Measurements from ENCODE around the gene LRRK1. TPM values are rescaled to one million over a fixed set of nuclear protein-coding genes. Genes with fewer than 3 reads are reported as not detected.

Gene LRRK1
- total RNA-seq, 1 donor from 2014 or later: 6.6 TPM

DNA sequence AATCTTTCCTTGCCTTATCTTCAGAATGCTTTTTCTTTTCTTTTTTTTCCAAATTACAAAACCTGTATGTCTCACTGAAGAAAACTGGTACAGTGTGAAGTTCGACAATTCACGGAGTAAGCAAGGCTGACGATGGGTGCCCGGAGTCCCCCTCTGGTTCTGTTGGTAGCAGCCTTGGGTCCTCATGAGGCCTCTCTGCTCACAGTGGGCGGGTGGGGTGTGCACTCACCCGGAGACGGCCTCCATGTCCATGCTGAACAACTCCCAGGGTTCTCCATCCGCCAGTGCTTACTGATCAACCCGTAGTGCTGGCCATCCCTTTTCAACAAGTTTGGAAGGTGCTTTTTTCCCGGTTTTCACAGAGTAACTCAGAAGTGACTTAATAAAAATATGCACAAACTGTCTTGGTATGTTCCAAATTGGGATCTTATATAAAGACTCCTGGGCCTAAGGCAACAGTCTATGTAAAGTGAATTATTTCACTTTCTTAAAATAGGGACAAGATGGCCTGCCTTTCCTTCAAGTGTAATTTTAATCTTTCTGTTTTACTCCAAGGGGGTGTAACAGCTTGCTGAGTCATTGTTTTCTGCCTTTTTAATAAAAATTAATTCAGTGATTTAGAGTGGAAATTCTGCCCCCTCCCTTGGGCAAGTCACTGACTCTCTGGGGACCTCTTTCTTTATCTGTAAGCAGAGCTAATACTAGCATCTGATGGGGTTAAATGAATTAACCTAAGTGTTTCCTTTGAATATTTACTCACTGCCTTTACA, 23.7 kb downstream of the LRRK1 start:
- no peak for DNase-seq (ENCODE audit: low read depth)
- TF ChIP-seq, protein P1, sequence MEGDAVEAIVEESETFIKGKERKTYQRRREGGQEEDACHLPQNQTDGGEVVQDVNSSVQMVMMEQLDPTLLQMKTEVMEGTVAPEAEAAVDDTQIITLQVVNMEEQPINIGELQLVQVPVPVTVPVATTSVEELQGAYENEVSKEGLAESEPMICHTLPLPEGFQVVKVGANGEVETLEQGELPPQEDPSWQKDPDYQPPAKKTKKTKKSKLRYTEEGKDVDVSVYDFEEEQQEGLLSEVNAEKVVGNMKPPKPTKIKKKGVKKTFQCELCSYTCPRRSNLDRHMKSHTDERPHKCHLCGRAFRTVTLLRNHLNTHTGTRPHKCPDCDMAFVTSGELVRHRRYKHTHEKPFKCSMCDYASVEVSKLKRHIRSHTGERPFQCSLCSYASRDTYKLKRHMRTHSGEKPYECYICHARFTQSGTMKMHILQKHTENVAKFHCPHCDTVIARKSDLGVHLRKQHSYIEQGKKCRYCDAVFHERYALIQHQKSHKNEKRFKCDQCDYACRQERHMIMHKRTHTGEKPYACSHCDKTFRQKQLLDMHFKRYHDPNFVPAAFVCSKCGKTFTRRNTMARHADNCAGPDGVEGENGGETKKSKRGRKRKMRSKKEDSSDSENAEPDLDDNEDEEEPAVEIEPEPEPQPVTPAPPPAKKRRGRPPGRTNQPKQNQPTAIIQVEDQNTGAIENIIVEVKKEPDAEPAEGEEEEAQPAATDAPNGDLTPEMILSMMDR (IDR thresholded peaks at IDR 0.05; ENCODE audit: insufficient read depth, low read length, poor library complexity, severe bottlenecking): no peak
- Histone ChIP-seq H3K27me3 (ENCODE audit: control insufficient read depth, insufficient read depth, low read length) (no peaks in the 10 kb centered on the region), H3K36me3 (ENCODE audit: control insufficient read depth, insufficient read depth, low read length) (no peaks in the 10 kb centered on the region), H3K4me3 (ENCODE audit: low read depth, low read length) (no peak overlapping the region)

DNA sequence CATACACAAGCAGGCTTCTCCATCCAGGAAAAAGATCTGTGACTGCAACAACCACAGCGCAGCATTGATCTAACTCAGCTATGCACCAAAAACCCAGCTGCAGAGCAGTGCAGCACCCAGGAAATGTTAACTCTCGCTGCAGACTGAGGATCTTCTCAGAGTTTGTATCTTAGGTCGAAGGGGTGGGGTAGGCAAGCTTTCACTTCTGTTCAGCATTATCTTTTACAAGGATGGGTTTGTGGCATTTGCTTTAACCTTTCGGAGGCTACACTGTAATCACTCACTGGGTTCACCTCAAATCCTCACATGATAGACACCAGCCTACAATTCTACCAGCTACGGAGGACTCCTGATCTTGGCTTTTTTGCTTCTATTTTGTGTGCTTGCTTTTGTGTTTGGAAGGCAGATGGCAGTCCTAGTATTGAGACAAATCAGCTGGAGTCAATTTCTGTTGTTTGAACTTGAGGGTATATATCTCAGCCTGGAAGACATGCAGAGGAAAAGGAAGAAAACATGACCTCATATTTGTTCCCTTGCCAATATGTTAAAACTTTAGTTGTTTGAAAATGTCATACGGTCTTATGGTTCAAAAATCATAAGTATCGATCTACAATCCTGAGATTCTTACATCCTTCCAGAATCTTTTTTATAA, 25.2 kb downstream of the LRRK1 start:
- TF ChIP-seq, protein P1 (IDR thresholded peaks at IDR 0.05; ENCODE audit: insufficient read depth, low read length, poor library complexity, severe bottlenecking): no peak
- Histone ChIP-seq H3K27me3 (ENCODE audit: control insufficient read depth, insufficient read depth, low read length) (no peaks in the 10 kb centered on the region), H3K36me3 (ENCODE audit: control insufficient read depth, insufficient read depth, low read length) (no peaks in the 10 kb centered on the region), H3K4me3 (ENCODE audit: low read depth, low read length) (no peak overlapping the region)
- no peak for DNase-seq (ENCODE audit: low read depth)

DNA sequence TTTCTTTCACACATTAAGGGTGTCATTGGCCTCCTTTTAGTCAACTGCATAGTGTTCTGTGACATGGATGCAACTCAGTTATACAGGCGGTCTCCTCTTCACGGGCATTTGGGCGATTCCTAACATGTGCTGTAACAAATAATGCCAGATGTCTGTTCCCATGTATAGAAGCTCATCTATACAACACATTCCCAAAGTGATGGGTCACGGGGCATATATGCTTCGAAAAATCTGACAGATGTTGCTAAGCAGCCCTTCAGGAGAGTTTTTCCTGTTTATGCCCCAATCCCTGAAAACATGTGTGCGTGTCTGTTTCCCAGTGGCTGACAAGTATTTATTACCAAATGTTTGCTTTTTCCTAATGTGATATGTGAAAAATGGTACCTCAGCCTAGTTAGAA, 25.8 kb downstream of the LRRK1 start:
- Histone ChIP-seq H3K27me3 (ENCODE audit: control insufficient read depth, insufficient read depth, low read length) (no peaks in the 10 kb centered on the region), H3K36me3 (ENCODE audit: control insufficient read depth, insufficient read depth, low read length) (no peaks in the 10 kb centered on the region), H3K4me3 (ENCODE audit: low read depth, low read length) (no peak overlapping the region)
- TF ChIP-seq, protein P1 (IDR thresholded peaks at IDR 0.05; ENCODE audit: insufficient read depth, low read length, poor library complexity, severe bottlenecking): no peak
- DNase-seq (ENCODE audit: low read depth): no peak

DNA sequence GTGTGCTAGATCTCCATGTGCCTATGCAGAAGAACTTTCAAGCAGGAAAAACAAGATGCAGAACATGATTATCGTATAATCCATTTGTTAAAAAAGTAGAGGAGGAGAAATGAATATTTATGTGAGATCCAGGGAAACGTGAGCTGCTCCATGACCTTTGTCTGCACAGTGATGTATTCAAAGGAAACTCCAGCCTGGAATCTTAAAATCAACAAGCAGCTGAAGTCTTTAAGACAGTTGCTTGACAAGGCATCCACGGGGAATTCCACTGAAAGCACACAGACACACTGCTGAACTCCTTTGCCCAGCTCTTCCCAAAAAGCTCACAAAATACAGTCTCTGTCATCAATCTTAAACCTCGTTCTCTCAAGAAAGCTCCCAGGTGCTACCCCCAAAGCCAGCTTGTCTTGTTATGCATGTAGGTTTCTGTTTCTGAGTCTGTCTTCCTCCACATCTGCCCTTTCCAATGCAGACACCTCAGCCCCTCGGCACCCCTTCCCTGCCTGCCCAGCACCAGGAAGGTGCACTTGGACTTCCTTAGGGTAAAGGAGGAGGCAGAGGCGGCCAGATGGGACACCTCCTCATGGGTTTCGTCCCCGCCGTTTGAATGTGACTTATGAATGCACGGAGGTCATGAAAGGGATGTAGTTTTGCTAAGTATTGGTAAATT, 28.7 kb downstream of the LRRK1 start:
- TF ChIP-seq, protein P1 (IDR thresholded peaks at IDR 0.05; ENCODE audit: insufficient read depth, low read length, poor library complexity, severe bottlenecking): no peak
- Histone ChIP-seq H3K36me3 (ENCODE audit: control insufficient read depth, insufficient read depth, low read length) (no peaks in the 10 kb centered on the region), H3K27me3 (ENCODE audit: control insufficient read depth, insufficient read depth, low read length) (no peaks in the 10 kb centered on the region), H3K4me3 (ENCODE audit: low read depth, low read length) (no peak overlapping the region)
- no peak for DNase-seq (ENCODE audit: low read depth)

DNA sequence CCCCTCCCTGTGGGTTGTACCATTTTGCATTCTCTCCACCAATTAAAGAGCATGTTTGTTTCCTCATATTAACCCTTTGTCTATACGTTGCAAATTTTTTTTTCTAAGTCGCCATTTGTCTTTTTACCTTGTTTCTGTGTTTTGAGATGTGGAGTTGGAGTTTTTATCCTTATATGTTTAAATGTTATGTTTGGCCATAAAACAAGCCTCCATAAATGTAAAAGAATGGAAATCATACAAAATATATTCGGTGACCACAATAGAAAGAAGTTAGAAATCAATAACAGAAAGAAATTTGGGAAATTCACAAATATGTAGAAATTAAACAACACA, 29.2 kb downstream of the LRRK1 start:
- TF ChIP-seq, protein P1 (IDR thresholded peaks at IDR 0.05; ENCODE audit: insufficient read depth, low read length, poor library complexity, severe bottlenecking): no peak
- Histone ChIP-seq H3K4me3 (ENCODE audit: low read depth, low read length) (no peak overlapping the region), H3K27me3 (ENCODE audit: control insufficient read depth, insufficient read depth, low read length) (no peaks in the 10 kb centered on the region), H3K36me3 (ENCODE audit: control insufficient read depth, insufficient read depth, low read length) (no peaks in the 10 kb centered on the region)
- no peak for DNase-seq (ENCODE audit: low read depth)

All from kidney epithelial cell (primary cell).